Adrenal gland (tissue), 12 donors: ENCODE results near the gene HSD17B1. TPM values are rescaled to one million over a fixed set of nuclear protein-coding genes. Genes with fewer than 3 reads are reported as not detected.

Source experiments
- DNase-seq, 7 donors: peaks; one replicate each; pipeline ENCODE4 v3.0.0-alpha.2; 2019 to 2020
- H3K27ac ChIP-seq, 5 donors: fragments of 200-600 bp; sonication (generic) in 4 of 5; 1 replicate in 3 of 5; 2 replicates in 2 of 5; pipeline versions ENCODE4 v1.5.1 to v1.8.0; 2016 to 2020; ENCODE audit warnings: mild to moderate bottlenecking in 1 of 5
- H3K27me3 ChIP-seq: fragments of 200-600 bp; 2 replicates; pipeline ENCODE4 v1.8.0; 2021
- H3K36me3 ChIP-seq, 2 donors: fragments of 200-600 bp; replicated peaks in 1 of 2; 1 replicate in 1 of 2; 2 replicates in 1 of 2; pipeline versions ENCODE4 v1.5.1 to v1.8.0; 2018 to 2022
- H3K4me1 ChIP-seq, 2 donors: fragments of 200-600 bp; replicated peaks in 1 of 2; 1 replicate in 1 of 2; 2 replicates in 1 of 2; pipeline versions ENCODE4 v1.5.1 to v1.8.0; 2018 to 2021
- H3K4me3 ChIP-seq, 4 donors: fragments of 200-600 bp; sonication (generic) in 3 of 4; one replicate each; pipeline ENCODE4 v1.5.1; 2016 to 2018
- H3K9me3 ChIP-seq, 3 donors: fragments of 200-600 bp; sonication (generic) in 1 of 3; replicated peaks in 1 of 3; 1 replicate in 2 of 3; 2 replicates in 1 of 3; pipeline versions ENCODE4 v1.5.1 to v1.8.0; 2016 to 2021
- CTCF ChIP-seq, 6 experiments: fragments of 450-650 bp in 4 of 6; fragments of 200-600 bp in 2 of 6; sonication (generic) in 1 of 6; IDR thresholded peaks; 1 replicate in 5 of 6; 2 replicates in 1 of 6; pipeline versions ENCODE4 v1.5.1 to v1.8.0; 2016 to 2021; ENCODE audit warnings: antibody characterized with exemption in 6 of 6, mild to moderate bottlenecking in 2 of 6, moderate library complexity in 1 of 6
- POLR2A ChIP-seq, 2 donors: fragments of 450-650 bp; IDR thresholded peaks; one replicate each; pipeline ENCODE4 v1.6.1; 2017; ENCODE audit warnings: antibody characterized with exemption in 2 of 2, mild to moderate bottlenecking in 2 of 2, moderate library complexity in 1 of 2
- WGBS, 4 donors: extraction: QIAGEN DNeasy Blood & Tissue Kit in 2 of 4; methylation state at CpG; one replicate each; pipeline versions ENCODE4 v1.1.5 to v1.1.7; 2013 to 2017; 5-methylcytosine and 5-hydroxymethylcytosine counted together
- intact Hi-C, 2 donors: fragments of 100-400 bp; cut with DNase I; formaldehyde crosslinking; loops; one replicate each; pipeline versions ENCODE4 v1.14.1 to v1.15.0; 2022 to 2023
- polyA plus RNA-seq, 3 donors: library from polyadenylated mRNA; stranded (reverse); fragments of 200-250 nt in 2 of 3; fragments of 350-450 nt in 1 of 3; fragmentation: Illumina TruSeq in 1 of 3; extraction: RNeasy Lipid Tissue Mini Kit (QIAGEN cat#74804) in 1 of 3; gene quantifications; one replicate each; pipeline ENCODE4 v1.2.3, GENCODE V29; 2013 to 2014
- total RNA-seq, 9 donors: library from RNA; depleted of rRNA in 4 of 9; stranded (reverse); fragments of >200 nt in 4 of 9; fragments of 120-200 nt in 1 of 9; fragmentation: NEBNext Ultra II Directional in 1 of 9; extraction: Animal tissue kit (Norgen Biotek cat#: 25700) in 1 of 9; gene quantifications; one replicate each; pipeline versions ENCODE4 v1.1.0 to v1.2.4, GENCODE V29; 2013 to 2023
- donor health status: healthy with polysubstance abuse.
- donor health status: Bipolar disorder and iron deficiency.
- donor health status: DM: yes; HTN: yes; CAD: no.
- donor health status: DM: no; HTN: no; CAD: no.
- donor health status: DM: no; HTN: no; CAD: no.
- donor health status: DM: yes; HTN: yes; CAD: no.

HSD17B1 gene
- total and polyA plus RNA-seq, 12 donors = 0.22 to 7.6 (median 2.1) TPM

- Histone ChIP-seq H3K27me3 (no peaks in the 10 kb centered on the region), H3K9me3 (no peaks in the 10 kb centered on the region), H3K36me3 (no peaks in the 10 kb centered on the region), H3K4me1 (peaks cover 18 to 20% of the 10 kb centered on the region in 2 donors), H3K27ac (no peak overlapping the region), H3K4me3 (no peak overlapping the region)
- DNase-seq = no peak
- 77 to 84% (median 79%) methylated on average over 14 of the region's 14 CpGs for WGBS, 4 donors
- no peak for TF ChIP-seq POLR2A (IDR thresholded peaks at IDR 0.05)
- no peak for TF ChIP-seq CTCF (IDR thresholded peaks at IDR 0.05)
- intact Hi-C loops = no loop called here
Measured at GRCh38 chr17:42548993-42549755, 3.5 kb upstream of the HSD17B1 start.

- Histone ChIP-seq H3K36me3 (no peaks in the 10 kb centered on the region), H3K4me3 (peak overlapping the region in 1 of 4 donors; percentile 69), H3K27ac (peak overlapping the region in 1 of 5 donors; percentile 91), H3K27me3 (no peaks in the 10 kb centered on the region), H3K4me1 (peaks cover 23 to 26% of the 10 kb centered on the region in 2 donors), H3K9me3 (no peaks in the 10 kb centered on the region)
- intact Hi-C loops = no loop called here
- peak in 1 of 7 donors; percentile 49 for DNase-seq
- WGBS, 4 donors = 73 to 78% (median 76%) methylated on average over 35 to 45 of the region's 45 CpGs
- TF ChIP-seq POLR2A (IDR thresholded peaks at IDR 0.05) (no peak), CTCF (IDR thresholded peaks at IDR 0.05) (no peak)
Measured at GRCh38 chr17:42553161-42553818, 567 bp downstream of the HSD17B1 start.

GRCh38 chr17:42553866-42554249 is 1.1 kb downstream of the HSD17B1 start:
- peak overlapping the region in 3 of 5 donors; percentile 79 to 91 (median 85) for H3K27ac ChIP-seq
- 32 to 60% (median 46%) methylated on average over 7 to 16 of the region's 16 CpGs for WGBS, 4 donors

More at GRCh38 chr17:42553866-42554249, 1.1 kb downstream of the HSD17B1 start:
- Histone ChIP-seq H3K4me3 (peak overlapping the region in 3 of 4 donors; percentile 55 to 69 (median 65)), H3K36me3 (no peaks in the 10 kb centered on the region), H3K27me3 (no peaks in the 10 kb centered on the region), H3K9me3 (no peaks in the 10 kb centered on the region), H3K4me1 (peaks cover 17 to 21% of the 10 kb centered on the region in 2 donors)
- peak in 3 of 7 donors; percentile 40 to 45 (median 44) for DNase-seq
- intact Hi-C loops = no loop called here
- no peak for TF ChIP-seq POLR2A (IDR thresholded peaks at IDR 0.05)
- TF ChIP-seq CTCF (IDR thresholded peaks at IDR 0.05) = no peak
